NCI-H1092 treated with DMSO at 0.1 percent for 48 hours (cell line): ENCODE results near the gene PFKM.

Experiments
- DNase-seq: peaks from one replicate; lab custom pipeline; 2025; lab: John Stamatoyannopoulos, UW

The PFKM gene

DNA sequence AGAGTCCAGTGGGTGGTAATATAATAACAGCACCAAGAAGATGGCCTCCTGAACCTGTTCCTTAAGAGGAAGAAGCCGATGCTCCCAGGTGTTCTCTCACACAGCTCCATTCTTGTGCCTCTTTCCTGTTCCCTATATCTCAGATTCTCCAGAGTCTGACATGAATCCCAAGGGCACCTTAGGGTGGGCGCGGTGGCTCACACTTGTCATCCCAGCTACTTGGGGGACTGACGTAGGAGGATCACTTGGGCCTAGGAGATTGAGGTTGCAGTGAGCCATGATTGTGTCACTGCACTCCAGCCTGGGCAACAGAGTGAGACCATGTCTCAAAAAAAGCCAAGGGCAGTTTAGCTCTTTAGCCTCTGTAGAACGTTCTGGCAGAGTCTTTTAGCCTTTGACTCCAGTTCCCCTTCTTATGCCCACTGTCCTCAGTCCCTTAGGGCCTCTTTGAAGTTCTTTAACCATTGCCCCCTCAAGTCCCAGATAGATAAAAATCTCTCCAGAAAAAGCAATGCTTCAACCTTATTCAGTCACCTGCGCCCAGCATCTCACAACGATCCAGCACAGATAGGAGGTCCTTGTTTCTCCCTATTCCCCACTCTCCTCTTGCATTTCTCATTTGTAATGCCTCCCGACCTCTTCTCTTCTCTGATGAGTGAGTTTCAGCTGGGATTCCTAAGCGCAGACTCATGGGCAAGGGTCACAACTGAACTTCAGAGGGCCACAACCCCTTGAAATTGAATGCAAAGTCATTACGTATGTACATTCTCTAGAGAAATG is 68.9 kb downstream of the PFKM start:
- no peak for DNase-seq

DNA sequence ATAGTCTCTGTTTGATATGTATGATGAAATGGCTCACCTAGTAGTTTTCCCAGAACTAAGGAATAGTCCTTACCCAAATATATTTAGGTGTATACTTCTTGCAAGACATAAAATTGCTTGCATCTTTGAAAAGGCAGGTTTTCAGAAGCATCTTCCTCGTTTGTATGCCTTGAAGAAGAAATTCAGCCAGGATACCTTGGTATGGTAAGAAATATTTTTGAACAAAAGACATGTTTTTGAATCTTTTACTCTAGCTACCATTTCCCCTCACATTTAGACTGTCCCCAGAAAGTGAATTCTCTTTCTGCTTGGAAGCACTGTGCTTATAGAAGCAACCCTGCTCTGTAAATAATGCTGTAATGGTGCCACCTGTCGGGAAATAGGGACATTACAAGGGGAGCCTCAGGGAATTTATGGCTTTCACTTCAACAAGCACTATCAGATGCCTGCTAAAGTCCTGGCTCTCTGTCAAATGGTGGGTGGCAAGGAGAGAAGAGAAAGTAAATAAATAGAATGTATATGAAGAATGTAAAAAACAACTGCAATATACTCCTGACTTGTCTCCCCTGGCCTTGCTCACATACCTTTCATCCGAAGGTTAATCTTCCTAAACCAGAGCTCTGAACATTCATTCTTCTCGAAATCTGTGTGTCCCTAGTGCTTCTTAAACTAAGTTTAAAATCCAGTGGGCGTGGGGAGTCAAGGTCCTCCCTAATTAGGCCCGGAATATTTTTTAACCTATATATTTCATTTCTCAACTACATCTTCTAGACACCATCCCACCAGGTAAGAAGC is 70.4 kb downstream of the PFKM start:
- DNase-seq: peak; percentile 87

DNA sequence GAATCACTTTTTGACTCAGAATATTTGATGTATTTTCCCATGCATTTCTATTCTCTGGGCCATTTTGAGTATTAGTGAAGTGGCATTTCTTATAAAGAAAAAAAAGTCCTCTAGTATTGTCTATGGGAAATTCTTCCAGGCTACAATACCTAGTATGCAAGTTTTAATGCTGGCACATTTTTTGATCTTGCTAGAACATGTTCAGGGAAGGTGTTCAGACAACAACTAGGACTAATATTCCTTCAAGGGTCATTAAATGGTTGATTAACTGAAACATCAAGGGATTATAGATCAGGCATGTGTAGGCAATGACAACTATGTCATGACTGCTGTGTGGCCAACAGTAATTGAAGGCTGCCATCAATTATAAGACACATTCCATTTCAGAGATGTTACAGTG is 71.9 kb downstream of the PFKM start:
- no peak for DNase-seq

DNA sequence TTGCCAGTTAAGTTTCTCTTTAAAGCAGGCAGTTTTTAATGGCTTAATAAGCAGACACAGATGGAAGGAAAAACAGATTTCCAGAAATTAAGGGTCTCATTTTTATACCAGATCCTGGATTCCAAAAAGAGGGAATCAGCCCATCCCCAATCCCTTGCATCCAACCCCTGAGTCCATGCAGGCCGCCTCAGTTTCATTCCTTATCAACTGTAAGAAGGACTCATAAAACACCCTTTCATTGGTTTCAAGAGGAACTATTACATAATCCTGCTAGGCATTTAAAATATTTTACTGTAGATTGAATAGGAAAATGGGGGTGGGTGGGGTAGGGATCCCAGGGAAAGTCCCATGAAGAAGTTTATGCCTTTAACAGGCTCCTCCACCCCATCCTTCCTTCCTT is 73.7 kb downstream of the PFKM start:
- no peak for DNase-seq

DNA sequence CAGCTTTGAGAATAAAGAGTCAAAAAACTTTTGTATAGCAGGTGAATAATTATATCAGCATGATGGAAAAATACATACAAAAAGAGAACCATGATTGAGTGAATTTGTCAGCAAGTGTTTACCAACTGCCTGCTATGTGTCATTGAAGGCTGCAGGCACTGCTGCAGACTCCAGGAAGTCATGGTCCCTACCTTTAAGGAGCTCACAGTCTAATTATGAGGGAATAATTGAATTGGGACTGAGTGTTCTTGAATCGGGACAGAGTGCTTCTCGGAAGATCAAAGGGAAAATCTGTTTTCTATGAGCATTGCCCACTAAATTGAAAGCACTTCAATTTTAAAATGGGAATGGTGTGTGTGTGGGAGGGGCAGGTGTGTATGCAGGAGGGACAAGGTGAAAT is 74.5 kb downstream of the PFKM start:
- DNase-seq: no peak

DNA sequence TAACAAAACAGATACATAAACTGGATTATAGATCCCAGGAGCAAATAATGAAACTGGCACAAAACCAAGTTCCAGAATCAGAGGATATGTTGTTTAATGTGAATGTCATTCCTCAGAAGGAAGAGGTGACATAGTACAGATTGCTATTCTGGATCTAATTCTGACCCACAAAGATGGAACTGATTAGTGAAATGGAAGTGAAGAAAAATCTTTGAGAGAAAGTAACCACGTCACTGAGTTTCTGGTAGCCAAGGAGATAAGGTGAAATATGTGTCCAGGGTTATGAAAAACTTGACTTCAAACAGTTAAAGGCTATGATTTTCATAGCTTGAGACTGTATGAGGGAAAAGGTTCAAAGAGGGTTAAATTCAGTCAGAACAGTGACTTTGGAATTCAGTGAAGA is 75.6 kb downstream of the PFKM start:
- DNase-seq: no peak
